Measurements from ENCODE around the gene INSYN1. TPM values are rescaled to one million over a fixed set of nuclear protein-coding genes. Genes with fewer than 3 reads are reported as not detected.
A peak's percentile ranks its signal among the peaks of the same experiment; 100 is the strongest.

The INSYN1 gene
- total and polyA plus RNA-seq, 2 experiments from 2014 or later, result 0.18 to 14.2 TPM

DNA sequence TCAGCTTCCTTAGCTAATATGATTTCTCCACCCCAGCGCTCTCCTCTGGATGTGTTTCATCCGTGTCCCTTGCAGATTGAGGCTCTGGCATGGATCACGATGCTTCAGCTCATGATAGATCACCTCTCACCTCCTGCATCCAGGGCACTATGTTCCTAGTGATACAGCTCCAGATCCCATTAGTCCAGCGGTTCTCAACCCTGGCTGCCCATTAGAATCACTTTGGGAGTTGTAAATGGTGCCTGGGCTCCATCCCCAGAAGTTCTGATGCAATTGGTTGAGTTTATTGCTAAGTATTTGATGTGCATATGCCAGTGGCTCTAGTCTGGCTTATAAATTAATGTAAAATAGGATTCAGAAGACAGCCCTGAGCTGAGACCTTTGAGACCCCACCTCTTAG lies 34.5 kb downstream of the INSYN1 start:
- Histone ChIP-seq H3K79me2 (replicated peaks; ENCODE audit: insufficient read depth) (no peaks in the 10 kb centered on the region), H3K4me2 (no peak overlapping the region), H3K4me3 (no peak overlapping the region), H2AFZ (no peak overlapping the region), H4K20me1 (replicated peaks; ENCODE audit: insufficient read depth) (0 out of 2 replicates have a peak, but pooled peaks cover 2% of the 10 kb centered on the region), H3K27me3 (ENCODE audit: insufficient read depth) (no peaks in the 10 kb centered on the region), H3K9me2 (ENCODE audit: insufficient read depth) (no peaks in the 10 kb centered on the region), H3K27ac (ENCODE audit: low read depth) (no peak overlapping the region), H3F3A (replicated peaks; ENCODE audit: low read depth) (no peaks in the 10 kb centered on the region), H3K4me1 (ENCODE audit: insufficient read depth) (no peaks in the 10 kb centered on the region), H3K36me3 (ENCODE audit: insufficient read depth) (no peaks in the 10 kb centered on the region)
- DNase-seq (ENCODE audit: low spot score) (no peak), ATAC-seq (no peak)
- Mint-ChIP-seq H3K27me3 (ENCODE audit: insufficient read depth, low read depth, poor library complexity) (peaks cover 5% of the 10 kb centered on the region), H3K4me1 (peaks cover 11% of the 10 kb centered on the region), H3K27ac (0 out of 2 replicates have a peak overlapping the region, but pooled peaks have one; percentile 9), H3K4me3 (no peak overlapping the region), H3K36me3 (ENCODE audit: low read depth) (peaks cover 12% of the 10 kb centered on the region), H3K9me3 (no peaks in the 10 kb centered on the region)
- TF ChIP-seq, protein P1, sequence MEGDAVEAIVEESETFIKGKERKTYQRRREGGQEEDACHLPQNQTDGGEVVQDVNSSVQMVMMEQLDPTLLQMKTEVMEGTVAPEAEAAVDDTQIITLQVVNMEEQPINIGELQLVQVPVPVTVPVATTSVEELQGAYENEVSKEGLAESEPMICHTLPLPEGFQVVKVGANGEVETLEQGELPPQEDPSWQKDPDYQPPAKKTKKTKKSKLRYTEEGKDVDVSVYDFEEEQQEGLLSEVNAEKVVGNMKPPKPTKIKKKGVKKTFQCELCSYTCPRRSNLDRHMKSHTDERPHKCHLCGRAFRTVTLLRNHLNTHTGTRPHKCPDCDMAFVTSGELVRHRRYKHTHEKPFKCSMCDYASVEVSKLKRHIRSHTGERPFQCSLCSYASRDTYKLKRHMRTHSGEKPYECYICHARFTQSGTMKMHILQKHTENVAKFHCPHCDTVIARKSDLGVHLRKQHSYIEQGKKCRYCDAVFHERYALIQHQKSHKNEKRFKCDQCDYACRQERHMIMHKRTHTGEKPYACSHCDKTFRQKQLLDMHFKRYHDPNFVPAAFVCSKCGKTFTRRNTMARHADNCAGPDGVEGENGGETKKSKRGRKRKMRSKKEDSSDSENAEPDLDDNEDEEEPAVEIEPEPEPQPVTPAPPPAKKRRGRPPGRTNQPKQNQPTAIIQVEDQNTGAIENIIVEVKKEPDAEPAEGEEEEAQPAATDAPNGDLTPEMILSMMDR (conservative IDR thresholded peaks at IDR 0.05; ENCODE audit: low read depth in 2 of 2), result no peak
- TF ChIP-seq ZNF331 (CRISPR knock-in tag; IDR thresholded peaks at IDR 0.05; ENCODE audit: low read depth) (no peak), EZH2 (IDR thresholded peaks at IDR 0.05; ENCODE audit: low read depth, unreplicated experiment) (no peak), NANOG (IDR thresholded peaks at IDR 0.05; ENCODE audit: borderline replicate concordance) (no peak), EZH2phosphoT487 (IDR thresholded peaks at IDR 0.05; ENCODE audit: unreplicated experiment) (no peak)
- TF ChIP-seq, protein P2, sequence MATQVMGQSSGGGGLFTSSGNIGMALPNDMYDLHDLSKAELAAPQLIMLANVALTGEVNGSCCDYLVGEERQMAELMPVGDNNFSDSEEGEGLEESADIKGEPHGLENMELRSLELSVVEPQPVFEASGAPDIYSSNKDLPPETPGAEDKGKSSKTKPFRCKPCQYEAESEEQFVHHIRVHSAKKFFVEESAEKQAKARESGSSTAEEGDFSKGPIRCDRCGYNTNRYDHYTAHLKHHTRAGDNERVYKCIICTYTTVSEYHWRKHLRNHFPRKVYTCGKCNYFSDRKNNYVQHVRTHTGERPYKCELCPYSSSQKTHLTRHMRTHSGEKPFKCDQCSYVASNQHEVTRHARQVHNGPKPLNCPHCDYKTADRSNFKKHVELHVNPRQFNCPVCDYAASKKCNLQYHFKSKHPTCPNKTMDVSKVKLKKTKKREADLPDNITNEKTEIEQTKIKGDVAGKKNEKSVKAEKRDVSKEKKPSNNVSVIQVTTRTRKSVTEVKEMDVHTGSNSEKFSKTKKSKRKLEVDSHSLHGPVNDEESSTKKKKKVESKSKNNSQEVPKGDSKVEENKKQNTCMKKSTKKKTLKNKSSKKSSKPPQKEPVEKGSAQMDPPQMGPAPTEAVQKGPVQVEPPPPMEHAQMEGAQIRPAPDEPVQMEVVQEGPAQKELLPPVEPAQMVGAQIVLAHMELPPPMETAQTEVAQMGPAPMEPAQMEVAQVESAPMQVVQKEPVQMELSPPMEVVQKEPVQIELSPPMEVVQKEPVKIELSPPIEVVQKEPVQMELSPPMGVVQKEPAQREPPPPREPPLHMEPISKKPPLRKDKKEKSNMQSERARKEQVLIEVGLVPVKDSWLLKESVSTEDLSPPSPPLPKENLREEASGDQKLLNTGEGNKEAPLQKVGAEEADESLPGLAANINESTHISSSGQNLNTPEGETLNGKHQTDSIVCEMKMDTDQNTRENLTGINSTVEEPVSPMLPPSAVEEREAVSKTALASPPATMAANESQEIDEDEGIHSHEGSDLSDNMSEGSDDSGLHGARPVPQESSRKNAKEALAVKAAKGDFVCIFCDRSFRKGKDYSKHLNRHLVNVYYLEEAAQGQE (IDR thresholded peaks at IDR 0.05; ENCODE audit: unreplicated experiment), result no peak
- TF ChIP-seq, protein P3, sequence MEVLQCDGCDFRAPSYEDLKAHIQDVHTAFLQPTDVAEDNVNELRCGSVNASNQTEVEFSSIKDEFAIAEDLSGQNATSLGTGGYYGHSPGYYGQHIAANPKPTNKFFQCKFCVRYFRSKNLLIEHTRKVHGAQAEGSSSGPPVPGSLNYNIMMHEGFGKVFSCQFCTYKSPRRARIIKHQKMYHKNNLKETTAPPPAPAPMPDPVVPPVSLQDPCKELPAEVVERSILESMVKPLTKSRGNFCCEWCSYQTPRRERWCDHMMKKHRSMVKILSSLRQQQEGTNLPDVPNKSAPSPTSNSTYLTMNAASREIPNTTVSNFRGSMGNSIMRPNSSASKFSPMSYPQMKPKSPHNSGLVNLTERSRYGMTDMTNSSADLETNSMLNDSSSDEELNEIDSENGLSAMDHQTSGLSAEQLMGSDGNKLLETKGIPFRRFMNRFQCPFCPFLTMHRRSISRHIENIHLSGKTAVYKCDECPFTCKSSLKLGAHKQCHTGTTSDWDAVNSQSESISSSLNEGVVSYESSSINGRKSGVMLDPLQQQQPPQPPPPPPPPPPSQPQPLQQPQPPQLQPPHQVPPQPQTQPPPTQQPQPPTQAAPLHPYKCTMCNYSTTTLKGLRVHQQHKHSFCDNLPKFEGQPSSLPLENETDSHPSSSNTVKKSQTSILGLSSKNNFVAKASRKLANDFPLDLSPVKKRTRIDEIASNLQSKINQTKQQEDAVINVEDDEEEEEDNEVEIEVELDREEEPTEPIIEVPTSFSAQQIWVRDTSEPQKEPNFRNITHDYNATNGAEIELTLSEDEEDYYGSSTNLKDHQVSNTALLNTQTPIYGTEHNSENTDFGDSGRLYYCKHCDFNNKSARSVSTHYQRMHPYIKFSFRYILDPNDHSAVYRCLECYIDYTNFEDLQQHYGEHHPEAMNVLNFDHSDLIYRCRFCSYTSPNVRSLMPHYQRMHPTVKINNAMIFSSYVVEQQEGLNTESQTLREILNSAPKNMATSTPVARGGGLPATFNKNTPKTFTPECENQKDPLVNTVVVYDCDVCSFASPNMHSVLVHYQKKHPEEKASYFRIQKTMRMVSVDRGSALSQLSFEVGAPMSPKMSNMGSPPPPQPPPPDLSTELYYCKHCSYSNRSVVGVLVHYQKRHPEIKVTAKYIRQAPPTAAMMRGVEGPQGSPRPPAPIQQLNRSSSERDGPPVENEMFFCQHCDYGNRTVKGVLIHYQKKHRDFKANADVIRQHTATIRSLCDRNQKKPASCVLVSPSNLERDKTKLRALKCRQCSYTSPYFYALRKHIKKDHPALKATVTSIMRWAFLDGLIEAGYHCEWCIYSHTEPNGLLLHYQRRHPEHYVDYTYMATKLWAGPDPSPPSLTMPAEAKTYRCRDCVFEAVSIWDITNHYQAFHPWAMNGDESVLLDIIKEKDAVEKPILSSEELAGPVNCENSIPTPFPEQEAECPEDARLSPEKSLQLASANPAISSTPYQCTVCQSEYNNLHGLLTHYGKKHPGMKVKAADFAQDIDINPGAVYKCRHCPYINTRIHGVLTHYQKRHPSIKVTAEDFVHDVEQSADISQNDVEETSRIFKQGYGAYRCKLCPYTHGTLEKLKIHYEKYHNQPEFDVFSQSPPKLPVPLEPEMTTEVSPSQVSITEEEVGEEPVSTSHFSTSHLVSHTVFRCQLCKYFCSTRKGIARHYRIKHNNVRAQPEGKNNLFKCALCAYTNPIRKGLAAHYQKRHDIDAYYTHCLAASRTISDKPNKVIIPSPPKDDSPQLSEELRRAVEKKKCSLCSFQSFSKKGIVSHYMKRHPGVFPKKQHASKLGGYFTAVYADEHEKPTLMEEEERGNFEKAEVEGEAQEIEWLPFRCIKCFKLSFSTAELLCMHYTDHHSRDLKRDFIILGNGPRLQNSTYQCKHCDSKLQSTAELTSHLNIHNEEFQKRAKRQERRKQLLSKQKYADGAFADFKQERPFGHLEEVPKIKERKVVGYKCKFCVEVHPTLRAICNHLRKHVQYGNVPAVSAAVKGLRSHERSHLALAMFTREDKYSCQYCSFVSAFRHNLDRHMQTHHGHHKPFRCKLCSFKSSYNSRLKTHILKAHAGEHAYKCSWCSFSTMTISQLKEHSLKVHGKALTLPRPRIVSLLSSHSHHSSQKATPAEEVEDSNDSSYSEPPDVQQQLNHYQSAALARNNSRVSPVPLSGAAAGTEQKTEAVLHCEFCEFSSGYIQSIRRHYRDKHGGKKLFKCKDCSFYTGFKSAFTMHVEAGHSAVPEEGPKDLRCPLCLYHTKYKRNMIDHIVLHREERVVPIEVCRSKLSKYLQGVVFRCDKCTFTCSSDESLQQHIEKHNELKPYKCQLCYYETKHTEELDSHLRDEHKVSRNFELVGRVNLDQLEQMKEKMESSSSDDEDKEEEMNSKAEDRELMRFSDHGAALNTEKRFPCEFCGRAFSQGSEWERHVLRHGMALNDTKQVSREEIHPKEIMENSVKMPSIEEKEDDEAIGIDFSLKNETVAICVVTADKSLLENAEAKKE (CRISPR knock-in tag; IDR thresholded peaks at IDR 0.05), result no peak
